Raji (cell line): ENCODE data around the gene C16orf89.

ENCODE experiments used
- POLR2A ChIP-seq: IDR thresholded peaks from 2 replicates; pipeline ENCODE4 v1.6.1; 2011; ENCODE audit warnings: low read depth, low read length, control low read depth; ENCODE audit not compliant: insufficient read depth

Gene C16orf89

GRCh38 chr16:5001986-5002385 lies 63.8 kb downstream of the C16orf89 start:
- TF ChIP-seq POLR2A = no peak

- no peak for TF ChIP-seq POLR2A
Measured at GRCh38 chr16:5001571-5001970, 64.2 kb downstream of the C16orf89 start.

- no peak for TF ChIP-seq POLR2A
Measured at GRCh38 chr16:5000573-5001001, 65.2 kb downstream of the C16orf89 start.

- no peak for TF ChIP-seq POLR2A
Measured at GRCh38 chr16:4994719-4995434, 70.9 kb downstream of the C16orf89 start.
